Peyer's patch (tissue), 4 donors: ENCODE results near the gene GALM.

Source experiments
- CTCF ChIP-seq, 6 experiments: fragments of 450-650 bp in 4 of 6; fragments of 200-600 bp in 2 of 6; sonication (generic) in 1 of 6; IDR thresholded peaks; one replicate each; pipeline ENCODE4 v1.5.1; 2017 to 2019; ENCODE audit warnings: antibody characterized with exemption in 6 of 6, mild to moderate bottlenecking in 3 of 6, moderate library complexity in 1 of 6
- POLR2A ChIP-seq, 2 donors: fragments of 450-650 bp; IDR thresholded peaks; one replicate each; pipeline ENCODE4 v1.5.1; 2017; ENCODE audit warnings: antibody characterized with exemption in 2 of 2, mild to moderate bottlenecking in 2 of 2, moderate library complexity in 2 of 2

- TF ChIP-seq CTCF (IDR thresholded peaks at IDR 0.05) (no peak), POLR2A (IDR thresholded peaks at IDR 0.05) (no peak)
Measured at GRCh38 chr2:38727661-38728060, 61.7 kb downstream of the GALM start.
